Dedifferentiated amniotic fluid mesenchymal stem cell (primary cell): ENCODE results near the gene FAM25G.
"Not testable (repeated sequence)": the region's sequence is repeated elsewhere in the genome, so short reads cannot be mapped to it uniquely, and the experiment has no call there.

Experiments
- DNase-seq: peaks from one replicate; pipeline ENCODE4 v3.0.0-alpha.2; 2016; ENCODE audit errors: extremely low spot score

FAM25G gene

GRCh38 chr10:47465216-47465917 is 26.1 kb downstream of the FAM25G start:
- not testable (repeated sequence) for DNase-seq

GRCh38 chr10:47462577-47463358 is 28.7 kb downstream of the FAM25G start:
- not testable (repeated sequence) for DNase-seq

GRCh38 chr10:47461261-47461687 is 30.2 kb downstream of the FAM25G start:
- DNase-seq = peak; percentile 54

GRCh38 chr10:47458466-47459154 is 32.9 kb downstream of the FAM25G start:
- DNase-seq = peak; percentile 29

- no peak for DNase-seq
Observed at GRCh38 chr10:47457826-47458225, 33.7 kb downstream of the FAM25G start.

- DNase-seq = no peak
Observed at GRCh38 chr10:47457528-47457820, 34.0 kb downstream of the FAM25G start.

GRCh38 chr10:47456794-47457527 is 34.5 kb downstream of the FAM25G start:
- DNase-seq = no peak

GRCh38 chr10:47456079-47456785 is 35.3 kb downstream of the FAM25G start:
- DNase-seq = no peak

GRCh38 chr10:47455350-47456078 is 36.0 kb downstream of the FAM25G start:
- not testable (repeated sequence) for DNase-seq

GRCh38 chr10:47454780-47455058 is 36.8 kb downstream of the FAM25G start:
- DNase-seq = no peak

- DNase-seq = no peak
Observed at GRCh38 chr10:47454008-47454779, 37.3 kb downstream of the FAM25G start.

- DNase-seq = no peak
Observed at GRCh38 chr10:47453141-47454007, 38.1 kb downstream of the FAM25G start.

GRCh38 chr10:47452495-47453140 is 38.9 kb downstream of the FAM25G start:
- DNase-seq = no peak

- DNase-seq = no peak
Observed at GRCh38 chr10:47451998-47452494, 39.5 kb downstream of the FAM25G start.

- DNase-seq = no peak
Observed at GRCh38 chr10:47451273-47451997, 40.1 kb downstream of the FAM25G start.

GRCh38 chr10:47450442-47450841 is 41.1 kb downstream of the FAM25G start:
- DNase-seq = no peak

- no peak for DNase-seq
Observed at GRCh38 chr10:47449979-47450378, 41.5 kb downstream of the FAM25G start.
